HepG2 (cell line): ENCODE data around the gene C1RL. TPM values are rescaled to one million over a fixed set of nuclear protein-coding genes. Genes with fewer than 3 reads are reported as not detected.

Experiments used
- EEA1 ChIP-seq: sonication (generic); formaldehyde crosslinking; IDR thresholded peaks from 2 replicates; pipeline ENCODE4 v1.5.1; 2020; ENCODE audit warnings: mild to moderate bottlenecking, missing genetic modification reagents, borderline replicate concordance
- JDP2 ChIP-seq: sonication (generic); formaldehyde crosslinking; IDR thresholded peaks from 2 replicates; pipeline ENCODE4 v1.8.1; 2022; ENCODE audit warnings: missing genetic modification reagents, borderline replicate concordance
- KDM4B ChIP-seq: sonication (generic); formaldehyde crosslinking; IDR thresholded peaks from 2 replicates; pipeline ENCODE4 v1.4.0; 2020; ENCODE audit warnings: missing genetic modification reagents
- MATR3 ChIP-seq: sonication (generic); formaldehyde crosslinking; IDR thresholded peaks from 2 replicates; pipeline ENCODE4 v1.4.0; 2020; ENCODE audit warnings: missing genetic modification reagents
- MIER2 ChIP-seq: IDR thresholded peaks from 2 replicates; pipeline ENCODE4 v1.6.1; 2016; ENCODE audit warnings: missing biosample characterization, missing genetic modification reagents
- PAX8 ChIP-seq: sonication (generic); formaldehyde crosslinking; IDR thresholded peaks from 2 replicates; pipeline ENCODE4 v1.8.0; 2022; ENCODE audit warnings: mild to moderate bottlenecking, missing genetic modification reagents, borderline replicate concordance
- PLRG1 ChIP-seq: fragments of 450-650 bp; conservative IDR thresholded peaks from 2 replicates; pipeline ENCODE4 v1.6.1; 2016
- POGZ ChIP-seq: sonication (generic); formaldehyde crosslinking; IDR thresholded peaks from 2 replicates; pipeline ENCODE4 v1.4.0; 2020; ENCODE audit warnings: mild to moderate bottlenecking, missing genetic modification reagents
- POLR2A ChIP-seq, 2 experiments: IDR thresholded peaks; 2 replicates each; pipeline ENCODE4 v1.6.1; 2011; ENCODE audit warnings: low read depth in 2 of 2, low read length in 2 of 2, mild to moderate bottlenecking in 1 of 2, moderate library complexity in 1 of 2; ENCODE audit not compliant: insufficient read depth in 1 of 2
- POLR2AphosphoS2 ChIP-seq: IDR thresholded peaks from 2 replicates; pipeline ENCODE4 v1.6.1; 2011; ENCODE audit warnings: low read depth, low read length, improper control_type of control experiment
- RFX3 ChIP-seq: IDR thresholded peaks from 2 replicates; pipeline ENCODE4 v1.6.1; 2016; ENCODE audit warnings: missing biosample characterization, missing genetic modification reagents
- RXRB ChIP-seq: IDR thresholded peaks from 2 replicates; pipeline ENCODE4 v1.6.1; 2016; ENCODE audit warnings: borderline replicate concordance, missing genetic modification reagents, missing compliant biosample characterization
- TARDBP ChIP-seq: sonication (generic); formaldehyde crosslinking; IDR thresholded peaks from 2 replicates; pipeline ENCODE4 v1.8.0; 2022; ENCODE audit warnings: mild to moderate bottlenecking, missing genetic modification reagents
- ZNF367 ChIP-seq: sonication (generic); formaldehyde crosslinking; IDR thresholded peaks from 2 replicates; pipeline ENCODE4 v1.4.0; 2020; ENCODE audit warnings: missing genetic modification reagents, borderline replicate concordance
- ZNF496 ChIP-seq: sonication (generic); formaldehyde crosslinking; IDR thresholded peaks from 2 replicates; pipeline ENCODE4 v1.8.1; 2023; ENCODE audit warnings: mild to moderate bottlenecking, moderate library complexity, missing genetic modification reagents; ENCODE audit not compliant: insufficient replicate concordance
- ZNF546 ChIP-seq: sonication (generic); formaldehyde crosslinking; conservative IDR thresholded peaks from 2 replicates; pipeline ENCODE4 v1.8.1; 2023; ENCODE audit warnings: mild to moderate bottlenecking, missing genetic modification reagents
- ZNF772 ChIP-seq: sonication (generic); formaldehyde crosslinking; IDR thresholded peaks from 2 replicates; pipeline ENCODE4 v1.5.0; 2020; ENCODE audit warnings: mild to moderate bottlenecking, missing genetic modification reagents
- polyA plus RNA-seq, 8 experiments: library from polyadenylated mRNA; depleted of rRNA in 3 of 8; stranded (reverse) in 7 of 8; unstranded in 1 of 8; fragments of >200 nt; fragmentation: Illumina TruSeq in 4 of 8; extraction: Trizol in 4 of 8; gene quantifications; 2 replicates each; pipeline versions ENCODE4 v1.2.1 to v1.2.3, GENCODE V29; 2011 to 2016; ENCODE audit warnings: low read depth in 4 of 8, missing spikeins in 1 of 8, mixed read lengths in 1 of 8; ENCODE audit not compliant: insufficient read depth in 1 of 8
- total RNA-seq, 5 experiments: library from RNA; depleted of rRNA; stranded (reverse); fragments of >200 nt; fragmentation: Illumina TruSeq; extraction: Trizol; gene quantifications; 2 replicates each; pipeline ENCODE4 v1.2.3, GENCODE V29; 2016; ENCODE audit warnings: low read depth in 1 of 5
- TF ChIP-seq, protein P1 (sequence below): sonication (generic); formaldehyde crosslinking; IDR thresholded peaks from 2 replicates; pipeline ENCODE4 v1.4.0; 2020; ENCODE audit warnings: mild to moderate bottlenecking, missing genetic modification reagents
- TF ChIP-seq, protein P2 (sequence below): sonication (generic); formaldehyde crosslinking; IDR thresholded peaks from 2 replicates; pipeline ENCODE4 v1.5.0; 2020; ENCODE audit warnings: missing genetic modification reagents
- TF ChIP-seq, protein P3 (sequence below): sonication (generic); formaldehyde crosslinking; IDR thresholded peaks from 2 replicates; pipeline ENCODE4 v1.4.0; 2020; ENCODE audit warnings: missing genetic modification reagents
- TF ChIP-seq, protein P4 (sequence below): IDR thresholded peaks from 2 replicates; pipeline ENCODE4 v1.6.1; 2018; ENCODE audit warnings: missing genetic modification reagents, mild to moderate bottlenecking, missing compliant biosample characterization
- TF ChIP-seq, protein P5 (sequence below): sonication (generic); formaldehyde crosslinking; IDR thresholded peaks from 2 replicates; pipeline ENCODE4 v1.5.1; 2020; ENCODE audit warnings: mild to moderate bottlenecking, missing genetic modification reagents, moderate library complexity

Gene C1RL
- total and polyA plus RNA-seq, 2 of the 13 experiments (the other 11 are each of a cell fraction or from before 2014, with no cell fraction given): 28.9 to 53.1 TPM

DNA sequence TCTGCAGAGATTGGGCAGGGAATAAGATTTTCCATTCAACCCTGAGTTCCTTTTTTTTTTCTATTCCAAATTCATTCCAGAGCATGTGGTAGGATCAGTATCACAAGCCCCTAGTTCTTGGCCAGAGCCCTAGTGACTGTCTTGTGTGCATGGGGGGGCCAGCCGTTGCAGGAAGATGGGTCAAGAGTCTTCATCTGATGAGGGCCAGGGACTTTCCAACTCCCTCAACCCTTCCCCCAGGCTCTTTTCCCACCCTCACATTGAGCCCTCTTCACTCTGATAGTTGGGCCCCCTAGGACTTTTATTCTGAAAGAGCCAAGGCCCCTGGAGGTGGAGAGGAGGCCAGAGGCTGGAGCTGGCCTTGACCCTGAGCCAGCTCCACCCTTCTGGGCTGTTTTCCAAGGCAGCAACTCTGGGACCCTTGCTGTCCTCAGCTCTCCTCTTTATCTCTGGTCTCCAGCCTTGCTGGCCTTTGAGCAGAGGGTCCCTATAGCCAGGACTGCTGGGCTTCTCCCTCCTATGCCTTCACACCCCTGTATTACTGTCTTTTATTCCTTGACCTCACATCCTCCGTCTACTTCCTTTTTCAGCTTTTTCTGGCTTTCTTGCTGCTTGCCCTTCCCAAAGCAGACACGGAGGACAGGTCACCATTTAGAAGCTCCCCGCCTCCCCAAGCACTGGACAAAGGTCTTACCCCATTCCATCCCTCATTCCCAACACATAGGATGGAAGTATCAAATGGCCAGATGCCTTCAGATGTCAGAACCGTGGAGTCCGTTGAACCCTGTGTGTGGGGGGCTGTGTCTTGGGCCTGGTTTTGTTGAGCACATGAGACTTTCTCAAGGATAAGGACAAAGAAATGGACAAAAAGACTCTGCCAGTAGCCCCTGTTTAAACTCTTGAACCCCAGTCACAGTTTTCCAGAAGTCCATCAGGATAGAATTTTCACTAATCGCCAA, 14.1 kb upstream of the C1RL start (continued):
- TF ChIP-seq, protein P1, sequence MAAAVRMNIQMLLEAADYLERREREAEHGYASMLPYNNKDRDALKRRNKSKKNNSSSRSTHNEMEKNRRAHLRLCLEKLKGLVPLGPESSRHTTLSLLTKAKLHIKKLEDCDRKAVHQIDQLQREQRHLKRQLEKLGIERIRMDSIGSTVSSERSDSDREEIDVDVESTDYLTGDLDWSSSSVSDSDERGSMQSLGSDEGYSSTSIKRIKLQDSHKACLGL (CRISPR knock-in tag): no peak
- TF ChIP-seq MIER2: no peak
- TF ChIP-seq ZNF367: no peak
- no peak for TF ChIP-seq PLRG1
- no peak for TF ChIP-seq MATR3
- TF ChIP-seq, protein P2, sequence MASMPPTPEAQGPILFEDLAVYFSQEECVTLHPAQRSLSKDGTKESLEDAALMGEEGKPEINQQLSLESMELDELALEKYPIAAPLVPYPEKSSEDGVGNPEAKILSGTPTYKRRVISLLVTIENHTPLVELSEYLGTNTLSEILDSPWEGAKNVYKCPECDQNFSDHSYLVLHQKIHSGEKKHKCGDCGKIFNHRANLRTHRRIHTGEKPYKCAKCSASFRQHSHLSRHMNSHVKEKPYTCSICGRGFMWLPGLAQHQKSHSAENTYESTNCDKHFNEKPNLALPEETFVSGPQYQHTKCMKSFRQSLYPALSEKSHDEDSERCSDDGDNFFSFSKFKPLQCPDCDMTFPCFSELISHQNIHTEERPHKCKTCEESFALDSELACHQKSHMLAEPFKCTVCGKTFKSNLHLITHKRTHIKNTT: no peak
- TF ChIP-seq JDP2 (CRISPR knock-in tag): no peak
- TF ChIP-seq, protein P3, sequence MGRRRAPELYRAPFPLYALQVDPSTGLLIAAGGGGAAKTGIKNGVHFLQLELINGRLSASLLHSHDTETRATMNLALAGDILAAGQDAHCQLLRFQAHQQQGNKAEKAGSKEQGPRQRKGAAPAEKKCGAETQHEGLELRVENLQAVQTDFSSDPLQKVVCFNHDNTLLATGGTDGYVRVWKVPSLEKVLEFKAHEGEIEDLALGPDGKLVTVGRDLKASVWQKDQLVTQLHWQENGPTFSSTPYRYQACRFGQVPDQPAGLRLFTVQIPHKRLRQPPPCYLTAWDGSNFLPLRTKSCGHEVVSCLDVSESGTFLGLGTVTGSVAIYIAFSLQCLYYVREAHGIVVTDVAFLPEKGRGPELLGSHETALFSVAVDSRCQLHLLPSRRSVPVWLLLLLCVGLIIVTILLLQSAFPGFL (CRISPR knock-in tag): no peak
- TF ChIP-seq RXRB (CRISPR knock-in tag): peak; percentile 80
- no peak for TF ChIP-seq POLR2AphosphoS2
- peak in 1 of 2 experiments; percentile 17; a peak in 1 of 4 replicates for TF ChIP-seq POLR2A (IDR thresholded peaks at IDR 0.05; ENCODE audit: insufficient read depth in 1 of 2, low read depth in 2 of 2, low read length in 2 of 2)
- TF ChIP-seq ZNF496 (CRISPR knock-in tag): no peak
- no peak for TF ChIP-seq EEA1 (CRISPR knock-in tag)
- TF ChIP-seq TARDBP (CRISPR knock-in tag): no peak
- TF ChIP-seq RFX3 (CRISPR knock-in tag): no peak
- no peak for TF ChIP-seq KDM4B (CRISPR knock-in tag)
- peak; percentile 44; the same call in 1 of the 2 replicates for TF ChIP-seq POGZ (CRISPR knock-in tag)
- TF ChIP-seq, protein P4, sequence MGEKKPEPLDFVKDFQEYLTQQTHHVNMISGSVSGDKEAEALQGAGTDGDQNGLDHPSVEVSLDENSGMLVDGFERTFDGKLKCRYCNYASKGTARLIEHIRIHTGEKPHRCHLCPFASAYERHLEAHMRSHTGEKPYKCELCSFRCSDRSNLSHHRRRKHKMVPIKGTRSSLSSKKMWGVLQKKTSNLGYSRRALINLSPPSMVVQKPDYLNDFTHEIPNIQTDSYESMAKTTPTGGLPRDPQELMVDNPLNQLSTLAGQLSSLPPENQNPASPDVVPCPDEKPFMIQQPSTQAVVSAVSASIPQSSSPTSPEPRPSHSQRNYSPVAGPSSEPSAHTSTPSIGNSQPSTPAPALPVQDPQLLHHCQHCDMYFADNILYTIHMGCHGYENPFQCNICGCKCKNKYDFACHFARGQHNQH: peak; percentile 53; the same call in 1 of the 2 replicates
- TF ChIP-seq ZNF546 (CRISPR knock-in tag): no peak
- TF ChIP-seq, protein P5, sequence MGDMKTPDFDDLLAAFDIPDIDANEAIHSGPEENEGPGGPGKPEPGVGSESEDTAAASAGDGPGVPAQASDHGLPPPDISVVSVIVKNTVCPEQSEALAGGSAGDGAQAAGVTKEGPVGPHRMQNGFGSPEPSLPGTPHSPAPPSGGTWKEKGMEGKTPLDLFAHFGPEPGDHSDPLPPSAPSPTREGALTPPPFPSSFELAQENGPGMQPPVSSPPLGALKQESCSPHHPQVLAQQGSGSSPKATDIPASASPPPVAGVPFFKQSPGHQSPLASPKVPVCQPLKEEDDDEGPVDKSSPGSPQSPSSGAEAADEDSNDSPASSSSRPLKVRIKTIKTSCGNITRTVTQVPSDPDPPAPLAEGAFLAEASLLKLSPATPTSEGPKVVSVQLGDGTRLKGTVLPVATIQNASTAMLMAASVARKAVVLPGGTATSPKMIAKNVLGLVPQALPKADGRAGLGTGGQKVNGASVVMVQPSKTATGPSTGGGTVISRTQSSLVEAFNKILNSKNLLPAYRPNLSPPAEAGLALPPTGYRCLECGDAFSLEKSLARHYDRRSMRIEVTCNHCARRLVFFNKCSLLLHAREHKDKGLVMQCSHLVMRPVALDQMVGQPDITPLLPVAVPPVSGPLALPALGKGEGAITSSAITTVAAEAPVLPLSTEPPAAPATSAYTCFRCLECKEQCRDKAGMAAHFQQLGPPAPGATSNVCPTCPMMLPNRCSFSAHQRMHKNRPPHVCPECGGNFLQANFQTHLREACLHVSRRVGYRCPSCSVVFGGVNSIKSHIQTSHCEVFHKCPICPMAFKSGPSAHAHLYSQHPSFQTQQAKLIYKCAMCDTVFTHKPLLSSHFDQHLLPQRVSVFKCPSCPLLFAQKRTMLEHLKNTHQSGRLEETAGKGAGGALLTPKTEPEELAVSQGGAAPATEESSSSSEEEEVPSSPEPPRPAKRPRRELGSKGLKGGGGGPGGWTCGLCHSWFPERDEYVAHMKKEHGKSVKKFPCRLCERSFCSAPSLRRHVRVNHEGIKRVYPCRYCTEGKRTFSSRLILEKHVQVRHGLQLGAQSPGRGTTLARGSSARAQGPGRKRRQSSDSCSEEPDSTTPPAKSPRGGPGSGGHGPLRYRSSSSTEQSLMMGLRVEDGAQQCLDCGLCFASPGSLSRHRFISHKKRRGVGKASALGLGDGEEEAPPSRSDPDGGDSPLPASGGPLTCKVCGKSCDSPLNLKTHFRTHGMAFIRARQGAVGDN: peak; percentile 27; the same call in 1 of the 2 replicates
- TF ChIP-seq PAX8 (CRISPR knock-in tag): 0 out of 2 replicates have a peak, but pooled peaks have one; percentile 33
- TF ChIP-seq ZNF772 (CRISPR knock-in tag): no peak
